ENCODE measurements around the gene HIVEP2. TPM values are rescaled to one million over a fixed set of nuclear protein-coding genes. Genes with fewer than 3 reads are reported as not detected.
A peak's percentile ranks its signal among the peaks of the same experiment; 100 is the strongest.

The HIVEP2 gene
- total and polyA plus RNA-seq, 8 donors, result 0.58 to 14.3 (median 4.8) TPM

GRCh38 chr6:142867355-142867801 lies 77.6 kb downstream of the HIVEP2 start:
- H3K27ac ChIP-seq, result peak overlapping the region in 1 of 5 donors; percentile 23
- TF ChIP-seq POLR2AphosphoS5 (IDR thresholded peaks at IDR 0.05) (no peak), POLR2A (IDR thresholded peaks at IDR 0.05) (no peak), CTCF (IDR thresholded peaks at IDR 0.05) (no peak), EP300 (IDR thresholded peaks at IDR 0.05) (no peak)
- peaks cover 23 to 34% (median 26%) of the 10 kb centered on the region in 4 donors for H3K4me1 ChIP-seq
- H3K36me3 ChIP-seq, result no peaks in the 10 kb centered on the region
- intact Hi-C loops (cut with DNase I; ENCODE audit: low total_unique reads), result no loop called here
- 40 to 53% (median 49%) methylated on average over 4 of the region's 4 CpGs for WGBS, 5 donors
- H3K4me3 ChIP-seq, result no peak overlapping the region
- no peak for DNase-seq
- no peaks in the 10 kb centered on the region for H3K27me3 ChIP-seq
- no peaks in the 10 kb centered on the region for H3K9me3 ChIP-seq

- 53 to 74% (median 67%) methylated on average over 2 of the region's 2 CpGs for WGBS, 5 donors
- TF ChIP-seq EP300 (IDR thresholded peaks at IDR 0.05) (no peak), POLR2A (IDR thresholded peaks at IDR 0.05) (no peak), CTCF (IDR thresholded peaks at IDR 0.05) (no peak), POLR2AphosphoS5 (IDR thresholded peaks at IDR 0.05) (no peak)
- peaks cover 13 to 20% (median 15%) of the 10 kb centered on the region in 4 donors for H3K4me1 ChIP-seq
- H3K27ac ChIP-seq, result no peak overlapping the region
- no peaks in the 10 kb centered on the region for H3K9me3 ChIP-seq
- intact Hi-C loops (cut with DNase I; ENCODE audit: low total_unique reads), result no loop called here
- no peaks in the 10 kb centered on the region for H3K27me3 ChIP-seq
- no peak overlapping the region for H3K4me3 ChIP-seq
- no peak for DNase-seq
- H3K36me3 ChIP-seq, result no peaks in the 10 kb centered on the region
These were observed 81.0 kb downstream of the HIVEP2 start for GRCh38 chr6:142863981-142864380.

GRCh38 chr6:142861711-142862110 lies 83.3 kb downstream of the HIVEP2 start:
- TF ChIP-seq EP300 (IDR thresholded peaks at IDR 0.05) (no peak), POLR2A (IDR thresholded peaks at IDR 0.05) (no peak), CTCF (IDR thresholded peaks at IDR 0.05) (no peak), POLR2AphosphoS5 (IDR thresholded peaks at IDR 0.05) (no peak)
- H3K4me3 ChIP-seq, result no peak overlapping the region
- H3K27ac ChIP-seq, result no peak overlapping the region
- WGBS, 5 donors, result 70 to 83% (median 71%) methylated on average over 3 of the region's 3 CpGs
- no peaks in the 10 kb centered on the region for H3K27me3 ChIP-seq
- H3K9me3 ChIP-seq, result no peaks in the 10 kb centered on the region
- intact Hi-C loops (cut with DNase I; ENCODE audit: low total_unique reads), result no loop called here
- H3K4me1 ChIP-seq, result peaks cover 0 to 1% (median 0%) of the 10 kb centered on the region in 4 donors
- H3K36me3 ChIP-seq, result no peaks in the 10 kb centered on the region
- DNase-seq, result no peak

- 95 to 98% (median 96%) methylated on average over 6 of the region's 6 CpGs for WGBS, 5 donors
- no peak overlapping the region for H3K4me3 ChIP-seq
These were observed 84.5 kb downstream of the HIVEP2 start for GRCh38 chr6:142860498-142860897.

More at GRCh38 chr6:142860498-142860897, 84.5 kb downstream of the HIVEP2 start:
- Histone ChIP-seq H3K36me3 (no peaks in the 10 kb centered on the region), H3K4me1 (peaks cover 0 to 9% (median 0%) of the 10 kb centered on the region in 4 donors), H3K9me3 (no peaks in the 10 kb centered on the region), H3K27me3 (no peaks in the 10 kb centered on the region), H3K27ac (no peak overlapping the region)
- intact Hi-C loops (cut with DNase I; ENCODE audit: low total_unique reads), result no loop called here
- TF ChIP-seq POLR2AphosphoS5 (IDR thresholded peaks at IDR 0.05) (no peak), EP300 (IDR thresholded peaks at IDR 0.05) (no peak), CTCF (IDR thresholded peaks at IDR 0.05) (no peak), POLR2A (IDR thresholded peaks at IDR 0.05) (no peak)
- DNase-seq, result no peak

All from stomach (tissue), 9 donors.